Body of pancreas (tissue), 4 donors: Measurements from ENCODE around the gene GCNA. TPM values are rescaled to one million over a fixed set of nuclear protein-coding genes. Genes with fewer than 3 reads are reported as not detected.
"Not testable (repeated sequence)": the region's sequence is repeated elsewhere in the genome, so short reads cannot be mapped to it uniquely, and the experiment has no call there.

Experiments
- ATAC-seq: fragments of 150-250 bp; one replicate; pipeline ENCODE4 v1.9.1; 2016
- DNase-seq, 4 donors: peaks; one replicate each; pipeline ENCODE4 v3.0.0-alpha.2; 2019
- H3K27ac ChIP-seq, 4 donors: fragments of 200-600 bp; sonication (generic); 1 replicate in 3 of 4; 2 replicates in 1 of 4; pipeline versions ENCODE4 v1.5.1 to v1.6.1; 2016 to 2019; ENCODE audit warnings: mild to moderate bottlenecking in 1 of 4, mixed read lengths in 1 of 4, moderate library complexity in 1 of 4
- H3K27me3 ChIP-seq, 2 donors: fragments of 200-600 bp; sonication (generic); one replicate each; pipeline ENCODE4 v1.6.0; 2016; ENCODE audit warnings: mild to moderate bottlenecking in 1 of 2
- H3K36me3 ChIP-seq, 2 donors: fragments of 200-600 bp; sonication (generic); replicated peaks in 1 of 2; 2 replicates each; pipeline ENCODE4 v1.5.1; 2016; ENCODE audit warnings: low read depth in 2 of 2; ENCODE audit not compliant: insufficient read depth in 1 of 2
- H3K4me1 ChIP-seq: fragments of 200-600 bp; sonication (generic); one replicate; pipeline ENCODE4 v1.6.0; 2016
- H3K4me3 ChIP-seq, 2 donors: fragments of 200-600 bp; sonication (generic); 1 replicate in 1 of 2; 2 replicates in 1 of 2; pipeline ENCODE4 v1.5.1; 2016 to 2019
- H3K9me3 ChIP-seq, 3 donors: fragments of 200-600 bp; sonication (generic); 1 replicate in 2 of 3; 2 replicates in 1 of 3; pipeline ENCODE4 v1.5.1; 2016
- CTCF ChIP-seq, 7 experiments: fragments of 450-650 bp in 4 of 7; fragments of 200-600 bp in 3 of 7; sonication (generic) in 3 of 7; IDR thresholded peaks; one replicate each; pipeline ENCODE4 v1.5.1; 2016 to 2019; ENCODE audit warnings: antibody characterized with exemption in 7 of 7
- POLR2A ChIP-seq, 3 donors: fragments of 450-650 bp; IDR thresholded peaks; one replicate each; pipeline ENCODE4 v1.6.1; 2016; ENCODE audit warnings: antibody characterized with exemption in 3 of 3, mild to moderate bottlenecking in 2 of 3
- WGBS, 2 donors: methylation state at CpG; one replicate each; pipeline ENCODE4 v1.1.5; 2017; 5-methylcytosine and 5-hydroxymethylcytosine counted together
- intact Hi-C: fragments of 100-400 bp; cut with DNase I; formaldehyde crosslinking; loops from one replicate; pipeline ENCODE4 v1.15.1; 2023
- total RNA-seq, 2 donors: library from RNA; depleted of rRNA; stranded (reverse); fragments of >200 nt; gene quantifications; one replicate each; pipeline ENCODE4 v1.1.0, GENCODE V29; 2016

The GCNA gene
- total RNA-seq, 2 donors from 2014 or later = 3.6 to 6.9 TPM

- Histone ChIP-seq H3K9me3 (no peaks in the 10 kb centered on the region), H3K4me1 (peaks cover 4% of the 10 kb centered on the region), H3K27ac (no peak overlapping the region), H3K4me3 (no peak overlapping the region), H3K36me3 (peaks cover 0 to 3% of the 10 kb centered on the region in 2 donors), H3K27me3 (no peaks in the 10 kb centered on the region)
- 66 to 68% methylated on average over 3 of the region's 3 CpGs for WGBS, 2 donors
- no peak for DNase-seq
- TF ChIP-seq POLR2A (IDR thresholded peaks at IDR 0.05) (no peak), CTCF (IDR thresholded peaks at IDR 0.05) (no peak)
- no peak for ATAC-seq
- intact Hi-C loops = no loop called here
Measured at GRCh38 chrX:71550578-71550977, 27.7 kb upstream of the GCNA start.

DNA sequence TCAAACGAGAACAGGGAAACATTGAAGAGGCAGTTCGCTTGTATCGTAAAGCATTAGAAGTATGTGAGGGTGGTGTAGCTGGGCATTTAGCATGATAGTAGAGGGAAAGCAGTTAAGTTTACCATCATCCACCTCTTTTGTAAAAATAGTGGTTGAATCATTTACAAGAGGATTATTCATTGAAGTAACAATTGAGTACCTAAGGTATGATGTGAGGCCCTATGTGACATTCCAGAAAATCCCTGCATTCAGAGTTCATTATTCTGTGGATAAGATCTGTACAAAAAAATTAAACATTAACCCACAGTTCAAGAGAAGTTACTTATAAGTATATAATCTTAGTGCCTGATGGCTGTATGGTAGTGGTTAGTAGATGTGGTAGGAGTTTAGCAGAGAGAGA is 22.2 kb upstream of the GCNA start:
- intact Hi-C loops = no loop called here
- H3K4me3 ChIP-seq = no peak overlapping the region
- H3K9me3 ChIP-seq = no peaks in the 10 kb centered on the region
- H3K27ac ChIP-seq = no peak overlapping the region
- TF ChIP-seq POLR2A (IDR thresholded peaks at IDR 0.05) = no peak
- no peak for TF ChIP-seq CTCF (IDR thresholded peaks at IDR 0.05)
- DNase-seq (no peak), ATAC-seq (no peak)
- H3K27me3 ChIP-seq = no peaks in the 10 kb centered on the region
- 79 to 81% methylated on average over 3 of the region's 3 CpGs for WGBS, 2 donors
- peaks cover 7% of the 10 kb centered on the region for H3K4me1 ChIP-seq
- peaks cover 0 to 2% of the 10 kb centered on the region in 2 donors for H3K36me3 ChIP-seq

DNA sequence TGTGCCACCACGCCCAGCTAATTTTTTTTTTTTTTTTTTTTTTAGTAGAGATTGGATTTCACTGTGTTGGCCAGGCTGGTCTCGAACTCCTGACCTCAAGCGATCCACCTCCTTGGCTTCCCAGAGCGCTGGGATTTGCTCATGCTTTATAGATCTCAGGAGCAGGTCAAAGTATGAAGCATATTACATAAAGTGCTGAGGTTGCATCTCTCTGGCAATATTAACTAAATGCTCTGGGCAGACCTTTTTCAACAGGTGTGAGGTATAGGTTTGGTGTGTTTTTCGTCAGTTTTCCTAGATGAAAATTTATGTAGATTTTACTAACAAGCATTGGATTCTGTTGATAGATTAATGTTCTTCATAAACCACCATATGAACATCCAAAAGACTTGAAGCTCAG is 19.3 kb upstream of the GCNA start:
- no peak for ATAC-seq
- DNase-seq = no peak
- Histone ChIP-seq H3K36me3 (peaks cover 0 to 12% of the 10 kb centered on the region in 2 donors), H3K4me1 (peaks cover 7% of the 10 kb centered on the region), H3K27me3 (no peaks in the 10 kb centered on the region), H3K4me3 (no peak overlapping the region), H3K27ac (no peak overlapping the region), H3K9me3 (no peaks in the 10 kb centered on the region)
- intact Hi-C loops = no loop called here
- WGBS, 2 donors = 77 to 83% methylated on average over 2 of the region's 5 CpGs
- TF ChIP-seq CTCF (IDR thresholded peaks at IDR 0.05) (no peak), POLR2A (IDR thresholded peaks at IDR 0.05) (no peak)

DNA sequence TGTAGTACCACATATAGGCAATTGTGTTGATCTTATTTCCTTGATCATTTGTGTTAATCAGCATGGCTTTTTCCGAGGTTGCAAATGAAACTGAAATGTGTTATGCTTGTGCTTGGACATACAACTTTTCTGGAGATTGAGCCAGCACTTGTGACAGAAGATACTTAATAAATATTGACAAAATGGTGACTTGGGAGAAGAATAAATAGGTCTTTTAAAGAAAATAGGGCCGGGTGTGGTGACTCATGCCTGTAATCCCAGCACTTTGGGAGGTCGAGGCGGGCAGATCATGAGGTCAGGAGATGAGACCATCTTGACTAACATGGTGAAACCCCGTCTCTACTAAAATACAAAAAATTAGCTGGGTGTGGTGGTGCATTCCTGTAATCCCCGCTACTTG is 18.5 kb upstream of the GCNA start:
- intact Hi-C loops, DNase-seq: not testable (repeated sequence)
- H3K36me3 ChIP-seq = peaks cover 0 to 13% of the 10 kb centered on the region in 2 donors

GRCh38 chrX:71563921-71564320 is 14.3 kb upstream of the GCNA start:
- no peaks in the 10 kb centered on the region for H3K4me1 ChIP-seq
- no peak for TF ChIP-seq POLR2A (IDR thresholded peaks at IDR 0.05)
- no peak for TF ChIP-seq CTCF (IDR thresholded peaks at IDR 0.05)
- H3K36me3 ChIP-seq = peaks cover 0 to 24% of the 10 kb centered on the region in 2 donors
- no peaks in the 10 kb centered on the region for H3K9me3 ChIP-seq
- no peaks in the 10 kb centered on the region for H3K27me3 ChIP-seq
- ATAC-seq (no peak), DNase-seq (no peak)
- WGBS, 2 donors = 56 to 83% methylated on average over 1 of the region's 1 CpG
- no peak overlapping the region for H3K27ac ChIP-seq
- intact Hi-C loops = no loop called here
- no peak overlapping the region for H3K4me3 ChIP-seq

More for the DNA sequence above, 18.5 kb upstream of the GCNA start:
- H3K27ac ChIP-seq, H3K27me3 ChIP-seq, H3K9me3 ChIP-seq, H3K4me1 ChIP-seq, H3K4me3 ChIP-seq, ATAC-seq: not testable (repeated sequence)
- WGBS, 2 donors = 70 to 72% methylated on average over 6 of the region's 6 CpGs
